Activated naive CD4-positive, alpha-beta T cell treated with anti-CD3 and anti-CD28 coated beads, Interleukin-2, amount 50 U/mL, for 24 hours (primary cell): Measurements from ENCODE around the gene NUP188.

Experiments
- H3K27ac Mint-ChIP-seq: one replicate; pipeline ENCODE4 v1.8.0; 2021; ENCODE audit warnings: mild to moderate bottlenecking, mixed read lengths
- H3K27me3 Mint-ChIP-seq: one replicate; pipeline ENCODE4 v1.8.0; 2021; ENCODE audit warnings: mixed read lengths
- H3K36me3 Mint-ChIP-seq: one replicate; pipeline ENCODE4 v1.8.0; 2021; ENCODE audit warnings: mixed read lengths
- H3K4me1 Mint-ChIP-seq: one replicate; pipeline ENCODE4 v1.8.0; 2021; ENCODE audit warnings: mixed read lengths
- H3K4me3 Mint-ChIP-seq: one replicate; pipeline ENCODE4 v1.8.0; 2021; ENCODE audit warnings: mild to moderate bottlenecking, mixed read lengths
- H3K9me3 Mint-ChIP-seq: one replicate; pipeline ENCODE4 v1.8.0; 2021; ENCODE audit warnings: mixed read lengths

The NUP188 gene

DNA sequence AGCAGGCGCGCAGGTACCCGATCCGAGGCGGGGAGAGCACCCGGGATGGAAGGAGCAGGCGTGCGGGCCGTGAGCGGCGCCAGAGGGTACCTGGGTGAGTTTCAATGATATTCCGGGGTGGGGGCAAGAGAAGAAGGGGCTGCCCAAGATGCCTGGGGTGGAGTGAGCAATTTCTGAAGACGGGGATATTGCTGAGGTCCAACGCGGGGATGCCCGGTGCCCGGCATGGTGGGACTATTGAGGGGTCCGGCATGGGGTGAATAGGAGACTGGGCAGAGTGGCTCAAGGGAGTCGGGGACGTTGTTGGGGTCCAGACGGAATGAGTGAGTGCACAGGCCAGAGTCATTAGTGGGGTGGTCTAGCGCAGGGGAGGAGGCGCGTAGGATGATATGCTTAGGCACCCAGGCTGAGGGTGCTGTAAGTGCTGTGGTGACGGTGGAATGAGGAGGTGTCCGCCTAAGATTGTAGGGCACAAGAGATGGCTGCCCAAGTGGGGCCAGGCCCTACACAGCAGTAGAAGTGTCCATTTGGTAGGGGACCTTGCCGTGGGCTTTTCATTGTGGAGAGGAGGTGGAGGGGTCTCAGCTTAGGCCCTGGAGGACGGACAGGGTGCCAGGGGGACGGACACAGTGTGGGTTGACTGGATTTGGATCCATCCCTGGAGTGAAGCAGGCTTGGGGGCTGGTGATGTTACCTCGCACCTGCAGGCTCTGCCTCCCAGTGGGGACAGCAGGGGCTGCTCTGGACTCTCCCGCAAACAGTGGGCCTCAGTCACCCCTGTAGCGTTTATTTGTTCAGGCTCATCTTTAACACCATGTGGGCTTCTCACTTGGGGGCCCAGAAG is 89.6 kb downstream of the NUP188 start:
- no peaks in the 10 kb centered on the region for H3K9me3 Mint-ChIP-seq
- H3K4me3 Mint-ChIP-seq, result peak overlapping the region; percentile 96
- peak overlapping the region; percentile 77 for H3K27ac Mint-ChIP-seq
- peaks cover 24% of the 10 kb centered on the region for H3K4me1 Mint-ChIP-seq
- no peaks in the 10 kb centered on the region for H3K27me3 Mint-ChIP-seq
- H3K36me3 Mint-ChIP-seq, result no peaks in the 10 kb centered on the region

- peaks cover 2% of the 10 kb centered on the region for H3K36me3 Mint-ChIP-seq
- no peaks in the 10 kb centered on the region for H3K27me3 Mint-ChIP-seq
- peaks cover 24% of the 10 kb centered on the region for H3K4me1 Mint-ChIP-seq
- no peak overlapping the region for H3K27ac Mint-ChIP-seq
- peak overlapping the region; percentile 96 for H3K4me3 Mint-ChIP-seq
- H3K9me3 Mint-ChIP-seq, result no peaks in the 10 kb centered on the region
These were observed 90.2 kb downstream of the NUP188 start for GRCh38 chr9:129037767-129038098.

- Mint-ChIP-seq H3K36me3 (peaks cover 2% of the 10 kb centered on the region), H3K4me1 (peaks cover 24% of the 10 kb centered on the region), H3K27me3 (no peaks in the 10 kb centered on the region), H3K9me3 (no peaks in the 10 kb centered on the region), H3K4me3 (peak overlapping the region; percentile 96), H3K27ac (no peak overlapping the region)
These were observed 90.8 kb downstream of the NUP188 start for GRCh38 chr9:129038109-129038852.

- Mint-ChIP-seq H3K36me3 (peaks cover 5% of the 10 kb centered on the region), H3K9me3 (no peaks in the 10 kb centered on the region), H3K4me1 (peaks cover 24% of the 10 kb centered on the region), H3K4me3 (no peak overlapping the region), H3K27ac (peak overlapping the region; percentile 51), H3K27me3 (no peaks in the 10 kb centered on the region)
These were observed 92.7 kb downstream of the NUP188 start for GRCh38 chr9:129040113-129040643.

- H3K27ac Mint-ChIP-seq, result no peak overlapping the region
These were observed 94.5 kb downstream of the NUP188 start for GRCh38 chr9:129042016-129042415.

DNA sequence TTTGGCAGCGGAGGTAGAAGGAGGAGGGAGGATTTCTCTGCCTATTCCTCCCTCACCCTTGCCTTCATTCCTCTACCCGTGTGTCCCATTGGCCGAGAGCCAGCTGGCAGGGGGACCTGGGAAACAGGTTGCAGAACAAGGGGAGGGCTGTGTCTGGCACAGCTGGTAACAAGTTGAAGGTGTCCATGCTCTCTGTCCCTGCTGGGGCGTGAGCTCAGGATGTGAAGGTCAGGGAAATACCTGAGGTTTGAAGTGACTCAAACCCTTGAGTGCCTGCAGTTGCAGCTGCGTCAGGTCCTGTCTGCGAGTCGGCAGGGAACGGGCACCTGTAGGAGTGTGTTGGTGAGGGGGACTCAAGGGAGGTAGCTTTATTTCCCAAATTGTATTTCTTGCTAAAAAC is 105.1 kb downstream of the NUP188 start:
- Mint-ChIP-seq H3K36me3 (peaks cover 2% of the 10 kb centered on the region), H3K27me3 (no peaks in the 10 kb centered on the region), H3K4me3 (no peak overlapping the region), H3K9me3 (no peaks in the 10 kb centered on the region), H3K4me1 (no peaks in the 10 kb centered on the region), H3K27ac (no peak overlapping the region)

More at GRCh38 chr9:129042016-129042415, 94.5 kb downstream of the NUP188 start:
- H3K9me3 Mint-ChIP-seq, result no peaks in the 10 kb centered on the region
- no peak overlapping the region for H3K4me3 Mint-ChIP-seq
- H3K27me3 Mint-ChIP-seq, result no peaks in the 10 kb centered on the region
- peaks cover 6% of the 10 kb centered on the region for H3K36me3 Mint-ChIP-seq
- peaks cover 19% of the 10 kb centered on the region for H3K4me1 Mint-ChIP-seq

DNA sequence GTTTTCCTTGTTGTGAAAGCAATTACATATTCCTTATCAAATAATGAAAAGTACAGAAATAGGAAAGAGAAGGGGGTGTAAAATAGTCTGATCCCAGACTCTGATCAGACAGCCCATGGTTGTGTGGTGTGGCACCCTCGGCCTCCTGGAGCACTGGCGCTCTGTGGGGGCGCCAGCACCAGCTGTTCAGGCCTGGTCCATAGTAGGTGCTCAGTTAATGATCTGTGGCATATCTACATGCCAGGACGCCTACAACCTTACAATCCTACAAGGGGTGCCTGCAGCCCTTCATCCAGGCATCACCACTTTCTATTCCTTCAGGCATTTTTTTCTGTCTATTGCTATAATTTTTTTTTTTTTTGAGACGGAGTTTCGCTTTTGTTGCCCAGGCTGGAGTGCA is 105.5 kb downstream of the NUP188 start:
- no peak overlapping the region for H3K4me3 Mint-ChIP-seq

GRCh38 chr9:129054163-129054851 is 106.8 kb downstream of the NUP188 start:
- H3K9me3 Mint-ChIP-seq, result no peaks in the 10 kb centered on the region
- no peak overlapping the region for H3K27ac Mint-ChIP-seq
- H3K36me3 Mint-ChIP-seq, result peaks cover 2% of the 10 kb centered on the region
- no peaks in the 10 kb centered on the region for H3K27me3 Mint-ChIP-seq
- no peak overlapping the region for H3K4me3 Mint-ChIP-seq
- H3K4me1 Mint-ChIP-seq, result no peaks in the 10 kb centered on the region

More for the DNA sequence above, 105.5 kb downstream of the NUP188 start:
- no peak overlapping the region for H3K27ac Mint-ChIP-seq
- H3K4me1 Mint-ChIP-seq, result no peaks in the 10 kb centered on the region
- peaks cover 2% of the 10 kb centered on the region for H3K36me3 Mint-ChIP-seq
- no peaks in the 10 kb centered on the region for H3K9me3 Mint-ChIP-seq
- H3K27me3 Mint-ChIP-seq, result no peaks in the 10 kb centered on the region
